Hepatocyte (in vitro differentiated cells): ENCODE measurements around the gene C20orf204. TPM values are rescaled to one million over a fixed set of nuclear protein-coding genes. Genes with fewer than 3 reads are reported as not detected.

Source experiments
- DNase-seq: peaks from one replicate; pipeline ENCODE4 v3.0.0-alpha.2; 2016; ENCODE audit warnings: low spot score
- H2AFZ ChIP-seq: fragments of 200-600 bp; sonication (generic); 2 replicates; pipeline ENCODE4 v1.6.0; 2016; ENCODE audit warnings: antibody characterized with exemption, mild to moderate bottlenecking
- H3K27ac ChIP-seq: fragments of 200-600 bp; sonication (generic); 2 replicates; pipeline ENCODE4 v1.5.1; 2016; ENCODE audit warnings: mild to moderate bottlenecking
- H3K27me3 ChIP-seq: fragments of 200-600 bp; sonication (generic); 2 replicates; pipeline ENCODE4 v1.6.1; 2016
- H3K36me3 ChIP-seq: fragments of 200-600 bp; sonication (generic); replicated peaks from 2 replicates; pipeline ENCODE4 v1.5.1; 2016; ENCODE audit warnings: low read depth; ENCODE audit not compliant: insufficient read depth
- H3K4me1 ChIP-seq: fragments of 200-600 bp; sonication (generic); 2 replicates; pipeline ENCODE4 v1.5.1; 2016; ENCODE audit warnings: mild to moderate bottlenecking, moderate library complexity; ENCODE audit not compliant: insufficient read depth
- H3K4me2 ChIP-seq: fragments of 200-600 bp; sonication (generic); 2 replicates; pipeline ENCODE4 v1.6.0; 2016
- H3K4me3 ChIP-seq: fragments of 200-600 bp; sonication (generic); 2 replicates; pipeline ENCODE4 v1.5.1; 2016; ENCODE audit warnings: mild to moderate bottlenecking
- H3K79me2 ChIP-seq: fragments of 200-600 bp; sonication (generic); 2 replicates; pipeline ENCODE4 v1.6.0; 2017; ENCODE audit warnings: mild to moderate bottlenecking
- H3K9me2 ChIP-seq: fragments of 200-600 bp; sonication (generic); replicated peaks from 2 replicates; pipeline ENCODE4 v1.6.0; 2017; ENCODE audit warnings: mild to moderate bottlenecking; ENCODE audit not compliant: insufficient read depth
- H3K9me3 ChIP-seq: fragments of 200-600 bp; sonication (generic); 2 replicates; pipeline ENCODE4 v1.5.1; 2016; ENCODE audit warnings: low read depth, mild to moderate bottlenecking
- H4K20me1 ChIP-seq: fragments of 200-600 bp; sonication (generic); 2 replicates; pipeline ENCODE4 v1.6.0; 2016; ENCODE audit warnings: mild to moderate bottlenecking; ENCODE audit not compliant: insufficient read depth, poor library complexity, severe bottlenecking
- CTCF ChIP-seq: fragments of 200-600 bp; sonication (generic); IDR thresholded peaks from 2 replicates; pipeline ENCODE4 v1.5.1; 2016; ENCODE audit warnings: antibody characterized with exemption, mild to moderate bottlenecking; ENCODE audit not compliant: poor library complexity
- EZH2 ChIP-seq: fragments of 200-600 bp; sonication (generic); IDR thresholded peaks from 2 replicates; pipeline ENCODE4 v1.6.1; 2016; ENCODE audit warnings: antibody characterized with exemption, mild to moderate bottlenecking, borderline replicate concordance
- EZH2phosphoT487 ChIP-seq: fragments of 200-600 bp; sonication (generic); IDR thresholded peaks from one replicate; pipeline ENCODE4 v1.6.1; 2018; ENCODE audit warnings: antibody characterized with exemption, mild to moderate bottlenecking, low read depth, moderate library complexity; ENCODE audit not compliant: unreplicated experiment, severe bottlenecking
- WGBS: methylation state at CpG from one replicate; pipeline ENCODE4 v1.1.6; 2016; ENCODE audit warnings: low lambda C conversion rate; ENCODE audit errors: missing lambda C conversion rate; 5-methylcytosine and 5-hydroxymethylcytosine counted together
- polyA plus RNA-seq: library from polyadenylated mRNA; unstranded; fragments of >200 nt; fragmentation: Nextera tagmentation; extraction: Ambion mirVana; gene quantifications from 2 replicates; pipeline ENCODE4 v1.2.1, GENCODE V29; 2016
- total RNA-seq: library from RNA; depleted of rRNA; stranded (reverse); fragments of >200 nt; gene quantifications from 2 replicates; pipeline ENCODE4 v1.2.3, GENCODE V29; 2014

The C20orf204 gene
- total and polyA plus RNA-seq, 2 experiments from 2014 or later: 0.57 to 1.7 TPM

GRCh38 chr20:64031822-64032314, 4.1 kb upstream of the C20orf204 start:
- H3K4me1 ChIP-seq: no peaks in the 10 kb centered on the region
- WGBS: 94% methylated on average over 18 of the region's 19 CpGs
- no peak overlapping the region for H2AFZ ChIP-seq
- peaks cover 6% of the 10 kb centered on the region for H3K27me3 ChIP-seq
- H3K36me3 ChIP-seq: no peaks in the 10 kb centered on the region
- no peaks in the 10 kb centered on the region for H3K9me2 ChIP-seq
- peaks cover 20% of the 10 kb centered on the region for H4K20me1 ChIP-seq
- no peaks in the 10 kb centered on the region for H3K79me2 ChIP-seq
- H3K27ac ChIP-seq: no peak overlapping the region
- no peak for TF ChIP-seq EZH2phosphoT487
- no peak for TF ChIP-seq EZH2
- TF ChIP-seq CTCF: no peak
- no peak overlapping the region for H3K4me3 ChIP-seq
- H3K9me3 ChIP-seq: no peaks in the 10 kb centered on the region
- no peak for DNase-seq
- H3K4me2 ChIP-seq: no peak overlapping the region

- Histone ChIP-seq H3K4me1 (peaks cover 4% of the 10 kb centered on the region), H3K4me3 (no peak overlapping the region), H3K27me3 (peaks cover 14% of the 10 kb centered on the region), H3K9me2 (no peaks in the 10 kb centered on the region), H3K27ac (no peak overlapping the region), H4K20me1 (peaks cover 20% of the 10 kb centered on the region), H3K9me3 (no peaks in the 10 kb centered on the region), H3K36me3 (no peaks in the 10 kb centered on the region), H3K79me2 (no peaks in the 10 kb centered on the region), H2AFZ (no peak overlapping the region), H3K4me2 (no peak overlapping the region)
- DNase-seq: no peak
- TF ChIP-seq CTCF (no peak), EZH2 (no peak), EZH2phosphoT487 (no peak)
- 96% methylated on average over 25 of the region's 31 CpGs for WGBS
Measured at GRCh38 chr20:64032706-64033624, 3.0 kb upstream of the C20orf204 start.

GRCh38 chr20:64033981-64034493, 1.9 kb upstream of the C20orf204 start:
- Histone ChIP-seq H3K4me1 (peaks cover 12% of the 10 kb centered on the region), H4K20me1 (peaks cover 20% of the 10 kb centered on the region), H3K79me2 (no peaks in the 10 kb centered on the region), H3K9me3 (no peaks in the 10 kb centered on the region), H3K36me3 (no peaks in the 10 kb centered on the region), H2AFZ (no peak overlapping the region), H3K9me2 (no peaks in the 10 kb centered on the region), H3K27ac (no peak overlapping the region), H3K4me3 (no peak overlapping the region), H3K4me2 (no peak overlapping the region), H3K27me3 (peaks cover 14% of the 10 kb centered on the region)
- 90% methylated on average over 11 of the region's 11 CpGs for WGBS
- no peak for DNase-seq
- TF ChIP-seq EZH2phosphoT487: no peak
- no peak for TF ChIP-seq EZH2
- TF ChIP-seq CTCF: no peak
